HG03103 (cell line): ENCODE data around the gene ZFP36L2.

Experiments
- ATAC-seq: cut with Tn5 transposase; IDR thresholded peaks from one replicate; pipeline ENCODE4 v1.9.1; 2021; ENCODE audit warnings: low read depth; ENCODE audit not compliant: unreplicated experiment

Gene ZFP36L2

GRCh38 chr2:43250015-43250414 lies 23.6 kb upstream of the ZFP36L2 start:
- no peak for ATAC-seq

GRCh38 chr2:43248621-43249020 lies 22.2 kb upstream of the ZFP36L2 start:
- ATAC-seq, result no peak

DNA sequence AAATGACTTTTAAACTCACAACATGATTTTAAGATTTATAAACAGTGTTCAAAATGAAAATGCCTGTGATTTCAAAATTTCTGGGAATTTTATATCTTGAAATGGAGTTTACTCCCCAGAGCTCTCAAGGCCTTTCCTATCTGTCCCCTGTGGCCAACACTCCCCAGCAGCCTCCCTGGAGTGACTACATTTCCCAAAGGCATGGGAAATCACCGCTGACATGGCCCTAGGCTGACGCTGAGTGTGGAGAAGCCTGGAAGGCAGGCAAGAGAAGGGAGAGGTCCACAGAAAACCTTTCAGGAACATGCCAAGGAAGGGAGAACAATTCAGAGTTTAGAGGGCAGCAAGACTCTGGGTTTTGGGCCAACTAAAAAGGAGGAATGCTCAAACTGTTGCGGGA lies 20.2 kb upstream of the ZFP36L2 start:
- no peak for ATAC-seq

DNA sequence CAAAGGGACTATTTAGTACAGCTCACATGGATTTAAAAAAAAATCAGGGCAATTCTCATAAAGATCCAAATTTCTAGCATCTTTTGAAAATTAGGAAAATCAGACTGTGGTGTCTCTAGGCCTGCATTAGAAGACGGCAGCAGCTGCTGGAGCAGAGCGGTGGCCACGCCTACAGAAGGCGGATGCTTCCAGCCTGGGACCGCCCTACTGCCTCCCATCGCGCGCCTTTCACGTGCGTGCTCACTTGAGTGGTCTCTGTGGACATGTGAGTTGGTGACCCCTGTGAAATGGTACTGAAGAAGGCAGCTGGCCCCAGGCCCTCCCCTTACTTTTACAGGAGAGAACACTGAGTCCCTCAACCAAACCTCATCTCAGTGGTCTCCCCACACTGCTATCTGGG lies 15.2 kb upstream of the ZFP36L2 start:
- ATAC-seq, result no peak

GRCh38 chr2:43240766-43241150 lies 14.4 kb upstream of the ZFP36L2 start:
- no peak for ATAC-seq

GRCh38 chr2:43239981-43240765 lies 13.8 kb upstream of the ZFP36L2 start:
- no peak for ATAC-seq

DNA sequence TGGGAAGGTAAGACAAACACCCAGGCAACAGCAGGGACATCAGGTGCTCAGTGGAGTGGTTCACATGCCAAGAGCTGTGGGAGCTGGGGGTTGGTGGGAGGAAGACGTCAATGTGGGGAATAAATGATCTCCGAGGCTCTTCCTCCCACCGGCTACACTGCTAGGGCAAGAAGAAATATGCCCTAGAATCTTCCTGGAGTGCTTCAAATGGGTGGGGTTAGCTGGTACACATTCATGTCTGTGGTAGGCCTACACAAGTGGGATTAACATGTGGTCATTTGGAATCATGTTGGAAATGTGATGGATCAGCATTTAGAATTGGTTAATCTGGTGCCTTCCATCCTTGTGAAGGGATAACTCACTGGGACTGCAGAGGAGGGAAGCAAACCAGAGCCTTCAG lies 12.4 kb upstream of the ZFP36L2 start:
- no peak for ATAC-seq

GRCh38 chr2:43238176-43238575 lies 11.8 kb upstream of the ZFP36L2 start:
- no peak for ATAC-seq

GRCh38 chr2:43233218-43234212 lies 7.1 kb upstream of the ZFP36L2 start:
- ATAC-seq, result no peak

GRCh38 chr2:43230951-43231827 lies 4.8 kb upstream of the ZFP36L2 start:
- no peak for ATAC-seq

DNA sequence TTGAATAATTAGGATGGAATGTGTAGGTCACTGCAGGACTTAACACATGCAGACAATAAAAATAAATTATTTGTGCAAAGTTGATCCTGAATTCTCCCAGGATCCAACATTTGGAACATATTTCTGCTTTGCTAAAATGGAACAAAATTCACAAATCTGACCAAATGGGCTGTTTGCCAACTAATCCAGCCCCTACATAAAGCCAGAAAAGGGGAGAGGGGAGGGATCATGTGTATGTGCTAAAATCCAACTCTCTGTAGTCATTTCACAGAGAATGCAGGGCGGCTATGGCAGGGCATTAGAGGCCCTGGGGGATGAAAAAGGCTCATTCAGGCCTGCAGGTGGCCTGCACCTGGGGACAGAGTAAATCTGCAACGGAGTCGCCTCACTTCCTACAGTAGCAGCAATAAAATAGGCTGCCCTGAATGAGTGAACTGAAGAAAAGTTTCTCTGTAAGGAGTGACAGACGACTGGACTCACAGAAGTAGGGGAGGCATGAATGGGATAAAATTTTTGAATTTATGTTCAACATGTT lies 4.0 kb upstream of the ZFP36L2 start:
- no peak for ATAC-seq

DNA sequence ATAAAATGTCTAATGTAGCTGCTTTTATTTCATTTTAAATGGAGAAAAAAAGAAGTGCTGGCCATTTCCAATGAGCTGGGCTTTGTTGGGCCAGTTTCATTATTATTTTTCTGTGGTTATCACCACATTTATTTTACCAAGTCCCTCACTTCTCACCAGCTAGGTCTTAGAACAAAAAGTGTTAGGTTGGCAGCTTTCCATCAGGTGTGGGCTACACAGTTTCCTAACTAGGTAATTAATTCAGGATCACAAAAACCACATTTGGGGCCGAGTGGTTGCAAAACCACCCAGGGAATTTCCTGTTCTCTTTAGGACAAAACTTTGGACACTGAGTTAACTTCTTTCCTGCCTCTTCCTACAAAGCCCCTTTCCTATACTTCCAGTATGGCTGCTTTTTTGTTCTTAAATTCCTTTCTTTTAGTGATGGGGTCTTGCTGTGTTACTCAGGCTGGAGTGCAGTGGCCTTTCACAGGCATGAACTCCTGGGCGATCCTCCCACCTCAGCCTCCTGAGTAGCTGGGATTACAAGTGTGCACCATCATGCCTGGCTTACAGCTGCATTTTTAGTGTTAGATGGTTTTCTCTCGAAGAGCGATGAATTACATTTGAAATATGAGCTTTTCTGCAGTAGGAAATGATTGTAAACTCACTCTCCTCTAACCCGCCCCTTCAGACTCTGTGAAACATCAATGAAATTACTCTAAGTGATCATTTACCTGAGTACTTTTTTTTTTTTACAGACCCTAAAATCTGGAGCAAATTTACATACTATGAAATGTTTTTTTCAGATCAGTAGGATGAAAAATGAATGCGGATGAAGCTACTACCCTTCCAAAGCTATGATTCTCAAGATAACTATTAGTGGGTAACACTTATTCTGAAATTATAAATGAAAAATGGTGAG lies 2.6 kb upstream of the ZFP36L2 start:
- ATAC-seq, result no peak

DNA sequence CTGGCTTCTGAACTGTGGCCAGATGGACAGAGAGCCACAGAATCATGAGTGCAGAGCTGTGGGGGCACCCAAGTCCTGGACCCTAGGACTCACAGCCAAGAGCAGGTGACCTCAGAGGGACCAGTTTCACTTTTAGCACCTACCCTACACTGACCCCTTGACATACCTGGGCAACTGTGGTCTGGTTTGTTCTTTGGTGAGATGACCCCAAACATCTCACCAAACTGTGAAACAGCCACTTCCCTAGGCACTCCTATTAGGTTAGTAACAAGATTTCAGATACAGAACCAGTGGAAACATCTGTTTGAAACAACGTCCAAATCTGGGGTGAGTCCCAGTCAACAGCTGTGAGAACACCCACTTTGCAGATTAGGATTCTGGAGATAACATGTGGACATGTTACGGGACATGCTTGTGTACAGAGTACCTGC lies 1.9 kb upstream of the ZFP36L2 start:
- ATAC-seq, result no peak

DNA sequence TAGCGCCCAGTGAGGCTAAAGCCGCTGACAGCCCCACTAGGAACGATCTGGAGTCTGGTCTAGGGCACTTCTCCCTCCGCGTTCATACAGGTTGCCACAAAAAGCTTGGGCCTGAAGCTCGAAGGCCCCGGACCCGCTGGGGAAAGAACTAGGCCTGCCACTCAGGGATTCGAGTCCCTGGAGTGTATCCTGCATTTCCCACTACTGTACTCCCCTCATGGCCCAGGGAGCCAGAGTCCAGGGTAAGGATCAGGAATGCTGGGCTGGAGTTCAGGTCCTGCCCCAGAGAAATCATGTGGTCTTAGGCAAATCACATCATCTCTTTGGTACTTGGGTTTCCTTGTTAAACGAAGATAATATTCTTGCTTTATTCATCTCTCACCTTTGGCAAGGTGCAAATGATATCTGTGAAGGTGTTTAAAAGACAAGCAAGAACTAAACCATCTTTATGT lies 1.4 kb upstream of the ZFP36L2 start:
- peak; percentile 7 for ATAC-seq

- ATAC-seq, result peak; percentile 13
Measured at GRCh38 chr2:43226955-43227829, 786 bp upstream of the ZFP36L2 start.

DNA sequence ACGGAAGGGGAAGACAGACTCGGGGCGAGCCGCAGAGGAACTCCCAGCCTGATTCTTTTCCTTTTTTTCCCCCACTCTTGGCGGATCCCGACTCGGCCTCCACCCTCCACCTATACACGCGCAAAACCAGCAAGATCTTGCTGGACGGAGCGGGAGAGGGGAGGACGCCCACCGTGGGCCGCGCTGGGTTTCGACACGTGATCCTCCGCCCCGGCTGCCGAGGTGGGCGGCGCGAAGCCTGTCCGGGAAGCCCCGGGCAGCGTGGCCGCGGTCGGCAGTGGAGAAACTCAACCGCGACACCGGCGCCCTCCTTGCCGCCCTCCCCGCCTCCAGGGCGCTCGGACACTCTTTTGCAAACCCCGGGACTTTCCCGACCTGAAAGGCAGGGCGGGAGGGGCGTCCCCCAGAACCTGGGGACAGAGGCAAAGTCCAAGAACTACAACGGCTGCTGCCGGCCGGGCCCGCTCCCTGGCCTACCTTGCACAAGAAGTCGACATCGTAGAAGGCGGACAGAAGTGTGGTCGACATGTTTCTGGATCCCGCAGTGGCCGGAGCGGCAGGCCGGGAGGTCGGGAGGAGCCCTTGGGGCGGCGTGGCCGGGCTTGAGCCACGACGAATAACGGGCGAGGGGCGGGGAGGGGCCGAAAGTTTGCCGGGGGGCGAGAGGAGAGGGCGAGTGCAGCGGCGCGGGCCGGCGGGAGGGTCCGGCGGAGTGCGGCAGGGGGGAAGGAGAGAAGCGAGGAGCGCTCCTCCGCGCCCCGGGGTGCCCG lies 433 bp downstream of the ZFP36L2 start:
- ATAC-seq, result peak; percentile 15

GRCh38 chr2:43225093-43225787 lies 1.2 kb downstream of the ZFP36L2 start:
- ATAC-seq, result no peak
